ENCODE data around the gene TEAD1.

- TF ChIP-seq CTCF (IDR thresholded peaks at IDR 0.05) (no peak), POLR2A (IDR thresholded peaks at IDR 0.05) (no peak), EP300 (IDR thresholded peaks at IDR 0.05) (no peak)
Observed at GRCh38 chr11:12886508-12886907, 212.3 kb downstream of the TEAD1 start.

All from tibial nerve (tissue), 4 donors.